Muscle of leg (tissue), 11 donors: ENCODE results near the gene RERE. TPM values are rescaled to one million over a fixed set of nuclear protein-coding genes. Genes with fewer than 3 reads are reported as not detected.
A peak's percentile ranks its signal among the peaks of the same experiment; 100 is the strongest.

Source experiments
- DNase-seq: peaks from one replicate; pipeline ENCODE4 v3.0.0; 2013
- H3K27ac ChIP-seq: one replicate; pipeline ENCODE4 v1.5.1; 2013; ENCODE audit warnings: mild to moderate bottlenecking, low read length, control low read depth
- H3K27me3 ChIP-seq: one replicate; pipeline ENCODE4 v1.6.1; 2013; ENCODE audit warnings: low read length; ENCODE audit not compliant: control insufficient read depth, insufficient read depth
- H3K36me3 ChIP-seq: one replicate; pipeline ENCODE4 v1.6.1; 2013; ENCODE audit warnings: low read length; ENCODE audit not compliant: control insufficient read depth, insufficient read depth
- H3K4me1 ChIP-seq: one replicate; pipeline ENCODE4 v1.6.1; 2013; ENCODE audit warnings: low read length; ENCODE audit not compliant: control insufficient read depth, insufficient read depth
- H3K4me3 ChIP-seq: one replicate; pipeline ENCODE4 v1.5.1; 2013; ENCODE audit warnings: low read length, control low read depth
- H3K9me3 ChIP-seq: replicated peaks from 2 replicates; pipeline ENCODE4 v1.6.1; 2013; ENCODE audit warnings: low read depth, low read length; ENCODE audit not compliant: control insufficient read depth
- WGBS: methylation state at CpG from one replicate; pipeline ENCODE4 v1.1.5; 2013; ENCODE audit warnings: missing lambda C conversion rate; ENCODE audit not compliant: insufficient coverage; 5-methylcytosine and 5-hydroxymethylcytosine counted together
- polyA plus RNA-seq, 8 donors: library from polyadenylated mRNA; unstranded; fragments of 120-200 nt; gene quantifications; one replicate each; pipeline versions ENCODE4 v1.2.1 to v1.2.3, GENCODE V29; 2013; ENCODE audit warnings: inconsistent platforms in 1 of 8, low replicate concordance in 1 of 8; ENCODE audit not compliant: insufficient read length in 8 of 8, insufficient read depth in 1 of 8
- total RNA-seq: library from RNA; stranded (reverse); fragments of 120-200 nt; gene quantifications from one replicate; pipeline ENCODE4 v1.2.4, GENCODE V29; 2013

Gene RERE
- total and polyA plus RNA-seq, 9 donors = 63.7 to 102 (median 82.8) TPM

DNA sequence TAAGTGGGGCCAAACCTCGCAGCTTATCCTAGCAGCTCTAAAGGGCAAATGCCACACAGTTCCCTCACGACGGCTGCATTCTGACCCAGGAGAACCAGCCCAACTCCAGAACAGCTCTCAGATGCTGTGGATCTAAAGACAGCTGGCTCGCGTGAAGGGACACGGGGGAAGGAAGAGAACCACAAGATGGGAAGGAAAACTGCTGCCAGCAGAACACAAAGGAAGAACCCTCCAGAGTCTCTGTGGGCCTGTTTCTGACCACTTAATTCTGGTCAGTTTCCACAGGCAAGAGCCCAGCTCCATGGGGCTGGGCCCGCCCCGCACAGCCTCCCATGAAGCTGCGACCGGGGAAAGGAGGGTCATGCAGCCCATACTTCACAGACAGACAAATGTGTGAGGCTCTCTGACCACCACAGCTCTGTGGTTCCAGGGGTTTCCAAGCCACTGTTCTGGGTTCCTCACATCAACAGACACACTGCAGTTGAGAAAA is 438.4 kb downstream of the RERE start:
- Histone ChIP-seq H3K27ac (peak overlapping the region; percentile 89), H3K4me1 (peaks cover 66% of the 10 kb centered on the region), H3K9me3 (no peaks in the 10 kb centered on the region)

DNA sequence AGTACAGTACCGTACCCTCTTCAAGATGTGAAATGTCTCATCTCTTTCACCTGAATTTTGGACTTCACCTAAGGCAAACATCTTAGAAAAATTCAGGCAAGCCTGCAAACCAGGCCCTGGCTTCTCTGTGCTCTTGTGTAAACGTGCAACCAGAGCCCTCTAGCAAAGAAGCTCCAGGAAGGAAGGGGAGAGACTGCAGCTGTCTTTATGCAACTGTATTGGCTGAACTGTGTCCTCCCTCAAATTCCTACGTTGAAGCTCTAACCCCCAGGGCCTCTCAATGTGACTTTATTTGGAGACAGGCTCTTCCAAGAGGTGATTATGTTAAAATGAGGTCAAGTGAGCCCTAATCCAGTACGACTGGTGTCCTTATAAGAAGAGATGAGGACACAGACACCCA is 439.3 kb downstream of the RERE start:
- H3K4me3 ChIP-seq = peak overlapping the region; percentile 11
- no peaks in the 10 kb centered on the region for H3K27me3 ChIP-seq
- 0% methylated on average over 1 of the region's 4 CpGs for WGBS
- peak overlapping the region; percentile 89 for H3K27ac ChIP-seq
- peaks cover 73% of the 10 kb centered on the region for H3K4me1 ChIP-seq
- peak; percentile 90 for DNase-seq
- H3K36me3 ChIP-seq = peaks cover 7% of the 10 kb centered on the region
- no peaks in the 10 kb centered on the region for H3K9me3 ChIP-seq

More for the DNA sequence above, 438.4 kb downstream of the RERE start:
- Histone ChIP-seq H3K4me3 (no peak overlapping the region), H3K27me3 (no peaks in the 10 kb centered on the region), H3K36me3 (peaks cover 10% of the 10 kb centered on the region)
- 67% methylated on average over 10 of the region's 10 CpGs for WGBS
- no peak for DNase-seq

DNA sequence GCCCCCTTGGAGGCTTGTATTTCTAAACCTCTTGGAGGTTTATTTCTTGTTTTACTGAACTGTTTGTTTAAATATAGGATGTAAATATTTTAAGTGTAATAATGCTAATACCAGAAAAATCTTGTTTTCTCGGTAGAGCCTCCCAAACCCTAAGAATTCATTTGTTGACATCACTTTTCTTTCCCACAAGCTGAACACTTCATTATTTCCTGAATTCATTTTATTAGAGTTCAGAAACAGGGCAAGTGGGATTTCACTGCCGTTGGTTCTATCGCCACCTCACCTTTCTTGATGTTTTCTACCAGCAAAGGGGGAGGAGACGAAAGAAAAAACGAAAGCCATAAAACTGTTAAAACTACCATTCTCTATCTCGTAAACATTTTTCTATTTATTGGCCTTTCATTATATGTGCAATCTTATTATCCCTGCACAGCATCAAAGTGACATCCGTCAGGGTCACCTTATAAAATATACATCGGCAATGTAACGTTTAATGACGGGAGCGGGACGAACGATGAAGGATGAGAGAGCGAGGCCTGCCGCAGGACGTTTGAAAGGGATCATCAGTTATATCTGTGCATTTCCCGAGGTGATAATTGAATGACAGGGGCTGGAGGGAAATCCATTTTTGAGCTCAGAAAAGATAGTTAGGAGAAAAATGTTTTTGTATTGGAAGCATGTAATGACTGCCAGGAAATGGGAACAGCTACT is 440.0 kb downstream of the RERE start:
- WGBS = 61% methylated on average over 12 of the region's 17 CpGs
- Histone ChIP-seq H3K4me3 (peak overlapping the region; percentile 11), H3K4me1 (peaks cover 75% of the 10 kb centered on the region), H3K27me3 (no peaks in the 10 kb centered on the region), H3K27ac (peak overlapping the region; percentile 89), H3K9me3 (no peaks in the 10 kb centered on the region), H3K36me3 (peaks cover 7% of the 10 kb centered on the region)
- DNase-seq = no peak

DNA sequence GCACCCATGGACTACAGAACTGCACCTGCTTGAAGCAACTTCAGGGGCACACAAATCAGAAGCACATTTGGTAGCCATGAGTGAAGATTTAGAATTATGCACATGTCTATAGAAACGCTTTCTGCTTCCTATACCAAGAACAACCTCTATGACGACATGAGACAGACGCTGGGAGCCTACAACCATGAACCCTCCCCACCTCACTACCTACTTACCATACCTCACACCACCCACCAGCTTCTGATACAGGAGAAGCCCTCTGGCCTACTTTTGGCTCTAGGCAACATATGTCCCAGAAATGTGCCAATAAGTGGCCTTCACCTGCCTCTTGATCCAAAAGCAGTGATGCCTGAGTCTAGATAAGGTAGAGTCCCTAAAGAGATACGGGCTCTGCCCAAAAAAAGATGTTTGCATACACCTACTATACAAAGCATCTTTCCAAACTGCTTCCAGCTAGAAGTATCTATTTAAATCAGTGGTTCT is 441.0 kb downstream of the RERE start:
- H3K27ac ChIP-seq = no peak overlapping the region
- 74% methylated on average over 3 of the region's 4 CpGs for WGBS
- H3K4me1 ChIP-seq = peaks cover 75% of the 10 kb centered on the region
- H3K36me3 ChIP-seq = peaks cover 7% of the 10 kb centered on the region
- H3K9me3 ChIP-seq = no peaks in the 10 kb centered on the region
- no peak for DNase-seq
- no peaks in the 10 kb centered on the region for H3K27me3 ChIP-seq
- H3K4me3 ChIP-seq = no peak overlapping the region

DNA sequence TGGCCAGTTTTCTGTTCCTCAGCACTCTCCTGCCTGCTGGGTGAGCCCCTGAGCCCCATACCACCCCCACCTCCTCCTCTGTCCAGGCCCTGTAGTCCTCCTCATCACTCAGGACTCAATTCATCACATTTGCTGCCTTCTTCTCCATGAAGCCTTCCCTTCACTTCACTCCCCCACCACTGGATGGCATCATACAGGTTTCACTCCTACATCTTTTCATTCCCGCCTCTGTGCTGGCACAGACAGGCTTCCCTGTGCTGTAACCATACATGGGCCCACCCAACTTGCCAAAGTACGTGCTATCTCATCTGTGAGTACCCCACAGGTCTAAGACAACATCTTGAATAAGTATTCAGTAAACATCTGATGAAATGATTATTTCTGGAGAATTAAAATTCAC is 442.6 kb downstream of the RERE start:
- no CpG with 5 or more reads among the region's 2 CpGs for WGBS
- H3K4me1 ChIP-seq = peaks cover 77% of the 10 kb centered on the region
- DNase-seq = no peak

DNA sequence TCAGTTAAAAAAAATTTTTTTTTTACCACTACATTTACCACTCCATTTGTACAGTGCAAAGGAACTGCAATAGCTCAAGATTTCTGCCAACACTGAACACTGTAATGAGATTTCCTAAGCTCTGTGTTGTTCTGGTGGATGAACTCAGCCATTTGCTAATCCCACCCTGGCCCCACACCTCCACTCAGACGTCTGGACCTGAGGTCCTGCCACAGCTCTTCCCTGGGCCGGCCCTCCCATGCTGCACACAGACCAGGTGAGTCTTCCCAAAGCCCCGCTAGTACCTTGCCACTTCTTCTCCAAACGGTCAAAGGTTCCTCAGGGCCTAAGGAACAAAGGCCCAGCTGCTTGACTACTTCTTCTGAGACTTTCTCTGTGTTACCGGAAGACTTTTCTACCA is 443.1 kb downstream of the RERE start:
- peaks cover 5% of the 10 kb centered on the region for H3K36me3 ChIP-seq
- peak overlapping the region; percentile 94 for H3K27ac ChIP-seq
- H3K4me1 ChIP-seq = peaks cover 72% of the 10 kb centered on the region
- WGBS = 54% methylated on average over 5 of the region's 5 CpGs
- H3K9me3 ChIP-seq = no peaks in the 10 kb centered on the region
- no peak for DNase-seq
- no peak overlapping the region for H3K4me3 ChIP-seq
- no peaks in the 10 kb centered on the region for H3K27me3 ChIP-seq

More for the DNA sequence above, 442.6 kb downstream of the RERE start:
- Histone ChIP-seq H3K36me3 (peaks cover 5% of the 10 kb centered on the region), H3K27me3 (no peaks in the 10 kb centered on the region), H3K9me3 (no peaks in the 10 kb centered on the region), H3K4me3 (no peak overlapping the region), H3K27ac (peak overlapping the region; percentile 94)

DNA sequence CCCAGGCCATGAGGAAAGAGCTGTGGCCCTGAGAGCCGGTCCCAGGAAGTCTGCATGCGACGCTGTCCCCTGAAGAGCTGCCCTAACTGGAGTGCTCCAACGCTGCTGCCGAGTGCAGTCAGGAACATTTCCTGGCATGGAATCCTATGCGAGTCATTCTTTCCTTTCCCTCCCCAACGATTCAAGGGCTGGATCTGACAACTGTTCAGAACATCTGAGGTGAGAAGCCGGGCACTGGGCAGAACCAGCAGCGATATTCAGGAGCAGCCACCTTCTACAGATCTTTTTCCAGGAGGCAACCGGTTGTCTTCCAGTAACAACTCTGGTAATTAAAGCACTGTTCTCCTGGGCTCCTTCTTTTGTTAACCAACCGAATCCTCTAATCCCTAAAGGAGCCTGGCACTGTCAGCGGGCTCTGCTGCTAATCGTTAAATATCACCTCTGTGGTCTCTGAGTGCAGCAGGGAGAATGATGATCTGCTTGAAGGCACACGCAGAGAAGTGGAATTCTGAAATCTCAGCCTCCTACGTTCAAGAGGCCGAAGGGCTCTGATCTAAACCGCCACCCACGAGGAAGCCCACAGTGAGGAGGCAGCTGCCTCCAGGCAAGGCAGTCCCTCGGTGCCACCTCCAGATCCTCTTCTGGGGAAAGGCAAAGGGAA is 443.7 kb downstream of the RERE start:
- WGBS = 17% methylated on average over 16 of the region's 19 CpGs
- Histone ChIP-seq H3K27me3 (no peaks in the 10 kb centered on the region), H3K36me3 (peaks cover 5% of the 10 kb centered on the region), H3K4me3 (no peak overlapping the region), H3K9me3 (no peaks in the 10 kb centered on the region), H3K27ac (peak overlapping the region; percentile 94), H3K4me1 (peaks cover 66% of the 10 kb centered on the region)
- peak; percentile 97 for DNase-seq

DNA sequence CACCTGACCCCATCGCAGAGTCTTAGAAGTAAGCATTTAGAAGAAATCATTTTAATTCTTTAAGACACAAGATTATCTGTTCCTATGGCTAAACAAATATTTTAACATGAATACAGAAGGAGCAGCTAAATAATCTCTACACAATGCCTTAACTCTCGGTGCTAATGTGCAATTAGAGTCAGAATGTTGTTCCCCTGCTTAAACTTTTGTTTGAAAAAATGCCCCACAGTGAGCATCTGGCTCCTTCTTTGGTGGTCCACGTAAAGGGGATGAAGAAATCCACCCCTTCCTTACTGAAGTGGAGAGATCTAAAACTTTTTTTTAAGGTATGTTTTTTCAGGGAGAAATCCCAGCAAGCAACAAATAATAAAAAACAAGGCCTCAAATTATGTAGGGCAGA is 444.3 kb downstream of the RERE start:
- no peak overlapping the region for H3K4me3 ChIP-seq
- no peaks in the 10 kb centered on the region for H3K9me3 ChIP-seq
- H3K4me1 ChIP-seq = peaks cover 60% of the 10 kb centered on the region
- H3K36me3 ChIP-seq = peaks cover 5% of the 10 kb centered on the region
- peak overlapping the region; percentile 94 for H3K27ac ChIP-seq
- WGBS = no CpG with 5 or more reads among the region's 3 CpGs
- no peaks in the 10 kb centered on the region for H3K27me3 ChIP-seq
- DNase-seq = no peak

DNA sequence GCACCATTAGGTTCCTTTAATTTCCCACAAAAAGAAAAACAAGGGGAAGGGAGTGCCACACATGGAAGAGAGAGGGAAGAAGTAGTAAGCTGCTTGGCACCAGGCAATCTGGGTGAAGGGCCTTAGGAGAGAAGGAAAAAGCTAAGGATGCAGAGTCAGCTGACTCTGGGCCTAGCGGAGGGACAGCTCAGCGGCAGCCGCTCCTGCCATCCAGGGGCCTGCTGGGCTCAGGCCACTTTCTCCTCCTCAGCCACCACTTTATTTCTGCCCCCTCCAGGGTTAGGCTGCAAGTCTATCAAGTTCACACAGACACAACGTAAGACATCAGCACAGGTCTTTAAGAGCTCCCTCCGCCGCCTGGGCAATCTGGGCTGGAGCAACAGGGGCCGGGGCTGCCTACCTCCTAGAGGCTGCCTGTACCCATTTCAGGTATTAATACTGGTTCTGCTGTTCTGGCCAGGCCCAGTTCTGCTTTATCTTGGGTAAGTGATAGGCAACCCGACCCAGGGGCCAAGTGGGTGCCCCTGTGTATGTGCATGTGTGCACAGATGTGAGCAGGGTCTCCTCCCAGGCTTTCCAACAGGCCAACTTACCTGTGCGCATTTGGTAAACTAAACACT is 446.0 kb downstream of the RERE start:
- 51% methylated on average over 2 of the region's 9 CpGs for WGBS
- H3K4me3 ChIP-seq = no peak overlapping the region
- no peak for DNase-seq

DNA sequence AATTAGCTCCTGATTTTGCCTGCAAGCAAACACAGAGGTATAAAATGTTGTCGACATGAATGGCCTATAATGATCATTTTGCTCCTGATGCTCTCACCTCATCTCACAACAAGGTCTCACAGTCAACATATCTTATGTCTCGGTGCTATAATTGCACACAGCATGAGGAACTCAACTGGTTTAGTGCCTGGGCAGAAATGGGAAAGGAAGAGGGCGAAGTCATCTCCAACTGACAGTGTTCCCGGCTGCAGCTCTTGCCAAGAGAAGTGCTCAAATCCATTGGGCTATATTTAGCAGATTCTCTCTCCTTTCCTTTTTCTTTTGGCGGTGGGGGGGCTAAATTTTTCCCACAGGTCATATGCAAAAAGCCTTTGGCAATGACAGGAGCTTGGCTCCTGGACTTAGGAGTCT is 446.5 kb downstream of the RERE start:
- Histone ChIP-seq H3K36me3 (peaks cover 15% of the 10 kb centered on the region), H3K27ac (peak overlapping the region; percentile 94), H3K27me3 (no peaks in the 10 kb centered on the region), H3K4me3 (no peak overlapping the region), H3K4me1 (peaks cover 64% of the 10 kb centered on the region), H3K9me3 (no peaks in the 10 kb centered on the region)
- WGBS = 0% methylated on average over 2 of the region's 5 CpGs
- peak; percentile 93 for DNase-seq

More for the DNA sequence above, 446.0 kb downstream of the RERE start:
- Histone ChIP-seq H3K36me3 (peaks cover 9% of the 10 kb centered on the region), H3K4me1 (peaks cover 67% of the 10 kb centered on the region), H3K27me3 (no peaks in the 10 kb centered on the region), H3K9me3 (no peaks in the 10 kb centered on the region), H3K27ac (peak overlapping the region; percentile 94)
